ENCODE measurements around the gene CCDC167. TPM values are rescaled to one million over a fixed set of nuclear protein-coding genes. Genes with fewer than 3 reads are reported as not detected.

Gene CCDC167
- total RNA-seq, 3 donors from 2014 or later (not counting 1 experiment from before 2014, with no cell fraction given): 10.2 to 27.4 (median 19.4) TPM

- Mint-ChIP-seq H3K27ac (no peak overlapping the region), H3K36me3 (peaks cover 30% of the 10 kb centered on the region)
These were observed 45.1 kb downstream of the CCDC167 start for GRCh38 chr6:37454420-37455140.

GRCh38 chr6:37452522-37452921 lies 47.2 kb downstream of the CCDC167 start:
- ATAC-seq (no peak), DNase-seq (no peak)
- peak overlapping the region in 1 of 2 donors; percentile 15 for H3K27ac Mint-ChIP-seq
- no peak overlapping the region for H3K27ac ChIP-seq (ENCODE audit: low read length)
- H3K4me3 ChIP-seq (ENCODE audit: low read length): no peak overlapping the region
- peaks cover 80% of the 10 kb centered on the region for H3K36me3 ChIP-seq (ENCODE audit: control insufficient read depth, insufficient read depth, low read length)
- no peaks in the 10 kb centered on the region for H3K4me1 ChIP-seq (ENCODE audit: control insufficient read depth, insufficient read depth, low read length)
- no peaks in the 10 kb centered on the region for H3K27me3 ChIP-seq (ENCODE audit: control insufficient read depth, insufficient read depth, low read length)
- peaks cover 22% of the 10 kb centered on the region for H3K36me3 Mint-ChIP-seq
- no peak overlapping the region for H3K4me3 Mint-ChIP-seq
- intact Hi-C loops (cut with micrococcal nuclease): no loop called here
- no peaks in the 10 kb centered on the region for H3K9me3 ChIP-seq (ENCODE audit: control insufficient read depth, insufficient read depth, low read length)
- WGBS (ENCODE audit: insufficient coverage): 95% methylated on average over 2 of the region's 3 CpGs
- no peaks in the 10 kb centered on the region for H3K27me3 Mint-ChIP-seq (ENCODE audit: low read depth in 2 of 2)
- TF ChIP-seq CTCF (IDR thresholded peaks at IDR 0.05): no peak
- no peaks in the 10 kb centered on the region for H3K9me3 Mint-ChIP-seq
- H3K4me1 Mint-ChIP-seq: peaks cover 19 to 22% of the 10 kb centered on the region in 2 donors

More at GRCh38 chr6:37454420-37455140, 45.1 kb downstream of the CCDC167 start:
- Mint-ChIP-seq H3K9me3 (no peaks in the 10 kb centered on the region), H3K4me3 (no peak overlapping the region), H3K27me3 (ENCODE audit: low read depth in 2 of 2) (no peaks in the 10 kb centered on the region), H3K4me1 (peaks cover 19 to 22% of the 10 kb centered on the region in 2 donors)
- intact Hi-C loops (cut with micrococcal nuclease): no loop called here
- Histone ChIP-seq H3K4me3 (ENCODE audit: low read length) (no peak overlapping the region), H3K36me3 (ENCODE audit: control insufficient read depth, insufficient read depth, low read length) (peaks cover 80% of the 10 kb centered on the region), H3K4me1 (ENCODE audit: control insufficient read depth, insufficient read depth, low read length) (no peaks in the 10 kb centered on the region), H3K27me3 (ENCODE audit: control insufficient read depth, insufficient read depth, low read length) (no peaks in the 10 kb centered on the region), H3K9me3 (ENCODE audit: control insufficient read depth, insufficient read depth, low read length) (no peaks in the 10 kb centered on the region), H3K27ac (ENCODE audit: low read length) (no peak overlapping the region)
- 92% methylated on average over 8 of the region's 8 CpGs for WGBS (ENCODE audit: insufficient coverage)
- DNase-seq: no peak
- TF ChIP-seq CTCF (IDR thresholded peaks at IDR 0.05): no peak
- ATAC-seq: no peak

GRCh38 chr6:37451441-37452193 lies 48.1 kb downstream of the CCDC167 start:
- Mint-ChIP-seq H3K4me3 (no peak overlapping the region), H3K4me1 (peaks cover 13 to 19% of the 10 kb centered on the region in 2 donors), H3K9me3 (no peaks in the 10 kb centered on the region), H3K36me3 (peaks cover 22% of the 10 kb centered on the region), H3K27ac (peak overlapping the region in 1 of 2 donors; percentile 15), H3K27me3 (ENCODE audit: low read depth in 2 of 2) (no peaks in the 10 kb centered on the region)
- ATAC-seq: no peak
- Histone ChIP-seq H3K4me3 (ENCODE audit: low read length) (no peak overlapping the region), H3K9me3 (ENCODE audit: control insufficient read depth, insufficient read depth, low read length) (no peaks in the 10 kb centered on the region), H3K27me3 (ENCODE audit: control insufficient read depth, insufficient read depth, low read length) (no peaks in the 10 kb centered on the region), H3K27ac (ENCODE audit: low read length) (no peak overlapping the region), H3K36me3 (ENCODE audit: control insufficient read depth, insufficient read depth, low read length) (peaks cover 87% of the 10 kb centered on the region), H3K4me1 (ENCODE audit: control insufficient read depth, insufficient read depth, low read length) (no peaks in the 10 kb centered on the region)
- TF ChIP-seq CTCF (IDR thresholded peaks at IDR 0.05): no peak
- 88% methylated on average over 2 of the region's 2 CpGs for WGBS (ENCODE audit: insufficient coverage)
- intact Hi-C loops (cut with micrococcal nuclease): no loop called here
- DNase-seq: no peak
